Retinal pigment epithelial cell (primary cell): Measurements from ENCODE around the gene KIF17.

Experiments used
- DNase-seq: peaks from one replicate; pipeline ENCODE4 v3.0.0-alpha.2; 2010; ENCODE audit warnings: low read depth
- H3K4me3 ChIP-seq: 2 replicates; pipeline ENCODE4 v1.5.1; 2011; ENCODE audit warnings: mild to moderate bottlenecking, low read length, control low read depth, moderate library complexity
- CTCF ChIP-seq: conservative IDR thresholded peaks from 2 replicates; pipeline ENCODE4 v1.5.1; 2011; ENCODE audit warnings: low read depth, low read length, control low read depth, inconsistent platforms

KIF17 gene

GRCh38 chr1:20715406-20715805 is 2.4 kb downstream of the KIF17 start:
- no peak for DNase-seq
- no peak for TF ChIP-seq CTCF
- H3K4me3 ChIP-seq: no peak overlapping the region

GRCh38 chr1:20713440-20713839 is 4.4 kb downstream of the KIF17 start:
- TF ChIP-seq CTCF: no peak
- no peak for DNase-seq
- H3K4me3 ChIP-seq: no peak overlapping the region

GRCh38 chr1:20712215-20712577 is 5.6 kb downstream of the KIF17 start:
- TF ChIP-seq CTCF: no peak

GRCh38 chr1:20711285-20712214 is 6.3 kb downstream of the KIF17 start:
- no peak overlapping the region for H3K4me3 ChIP-seq
- TF ChIP-seq CTCF: no peak
- DNase-seq: no peak

More at GRCh38 chr1:20712215-20712577, 5.6 kb downstream of the KIF17 start:
- no peak for DNase-seq
- no peak overlapping the region for H3K4me3 ChIP-seq

- DNase-seq: no peak
- no peak overlapping the region for H3K4me3 ChIP-seq
- no peak for TF ChIP-seq CTCF
Measured at GRCh38 chr1:20710469-20711284, 7.1 kb downstream of the KIF17 start.

GRCh38 chr1:20709868-20710267 is 7.9 kb downstream of the KIF17 start:
- TF ChIP-seq CTCF: no peak
- H3K4me3 ChIP-seq: no peak overlapping the region
- DNase-seq: no peak

- no peak overlapping the region for H3K4me3 ChIP-seq
- DNase-seq: no peak
- no peak for TF ChIP-seq CTCF
Measured at GRCh38 chr1:20708891-20709290, 8.9 kb downstream of the KIF17 start.
